ENCODE results near the gene HNRNPK. TPM values are rescaled to one million over a fixed set of nuclear protein-coding genes. Genes with fewer than 3 reads are reported as not detected.
A peak's percentile ranks its signal among the peaks of the same experiment; 100 is the strongest.

Gene HNRNPK
- total and polyA plus RNA-seq, 2 of the 13 experiments (the other 11 are each of a cell fraction or from before 2014, with no cell fraction given) = 321 to 712 TPM

DNA sequence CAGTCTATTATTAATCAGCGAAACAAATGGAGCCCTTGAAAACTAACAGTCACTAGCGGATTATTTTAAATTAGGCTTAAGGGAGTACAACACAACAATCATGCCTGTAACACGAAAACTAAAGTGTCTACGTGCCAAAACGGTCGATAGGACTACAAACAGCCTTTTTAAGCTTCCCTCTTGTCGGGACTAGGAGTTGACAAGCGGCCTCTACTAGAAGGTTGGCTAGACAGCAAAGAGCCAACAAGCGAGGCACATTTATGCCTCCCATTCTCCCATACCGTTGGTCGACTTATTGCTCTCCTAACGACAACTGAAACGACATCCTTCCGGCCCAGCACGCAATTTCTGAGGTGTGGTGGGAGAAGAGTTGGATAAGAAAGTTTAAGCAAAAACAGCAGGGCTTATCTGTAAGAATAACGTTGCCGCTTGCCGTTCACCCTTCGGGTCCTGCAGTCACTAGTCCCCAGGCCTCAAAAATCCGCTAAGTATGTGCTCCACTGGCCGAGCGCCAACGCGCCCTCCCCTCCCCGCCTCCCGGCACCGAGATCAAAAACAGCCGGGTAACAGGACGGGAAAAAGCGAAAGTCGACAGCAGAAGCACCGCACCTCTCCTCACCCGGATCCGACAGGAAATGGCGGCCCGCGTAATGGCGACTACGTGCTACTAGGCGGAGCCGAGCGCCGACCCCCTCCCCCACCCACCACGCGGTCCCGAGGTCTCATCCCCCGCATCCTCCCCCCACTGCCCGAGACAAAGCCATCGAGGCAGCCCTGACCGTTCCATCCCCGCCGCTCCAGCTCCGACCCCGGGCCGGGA lies 813 bp downstream of the HNRNPK start (continued):
- TF ChIP-seq TCF7L2 (IDR thresholded peaks at IDR 0.05; ENCODE audit: low read depth, low read length) = no peak
- peak; percentile 32; the same call in 1 of the 2 replicates for TF ChIP-seq KDM5B (CRISPR knock-in tag; IDR thresholded peaks at IDR 0.05; ENCODE audit: borderline replicate concordance)
- TF ChIP-seq PITX1 (CRISPR knock-in tag; IDR thresholded peaks at IDR 0.05) = no peak
- TF ChIP-seq, protein P1, sequence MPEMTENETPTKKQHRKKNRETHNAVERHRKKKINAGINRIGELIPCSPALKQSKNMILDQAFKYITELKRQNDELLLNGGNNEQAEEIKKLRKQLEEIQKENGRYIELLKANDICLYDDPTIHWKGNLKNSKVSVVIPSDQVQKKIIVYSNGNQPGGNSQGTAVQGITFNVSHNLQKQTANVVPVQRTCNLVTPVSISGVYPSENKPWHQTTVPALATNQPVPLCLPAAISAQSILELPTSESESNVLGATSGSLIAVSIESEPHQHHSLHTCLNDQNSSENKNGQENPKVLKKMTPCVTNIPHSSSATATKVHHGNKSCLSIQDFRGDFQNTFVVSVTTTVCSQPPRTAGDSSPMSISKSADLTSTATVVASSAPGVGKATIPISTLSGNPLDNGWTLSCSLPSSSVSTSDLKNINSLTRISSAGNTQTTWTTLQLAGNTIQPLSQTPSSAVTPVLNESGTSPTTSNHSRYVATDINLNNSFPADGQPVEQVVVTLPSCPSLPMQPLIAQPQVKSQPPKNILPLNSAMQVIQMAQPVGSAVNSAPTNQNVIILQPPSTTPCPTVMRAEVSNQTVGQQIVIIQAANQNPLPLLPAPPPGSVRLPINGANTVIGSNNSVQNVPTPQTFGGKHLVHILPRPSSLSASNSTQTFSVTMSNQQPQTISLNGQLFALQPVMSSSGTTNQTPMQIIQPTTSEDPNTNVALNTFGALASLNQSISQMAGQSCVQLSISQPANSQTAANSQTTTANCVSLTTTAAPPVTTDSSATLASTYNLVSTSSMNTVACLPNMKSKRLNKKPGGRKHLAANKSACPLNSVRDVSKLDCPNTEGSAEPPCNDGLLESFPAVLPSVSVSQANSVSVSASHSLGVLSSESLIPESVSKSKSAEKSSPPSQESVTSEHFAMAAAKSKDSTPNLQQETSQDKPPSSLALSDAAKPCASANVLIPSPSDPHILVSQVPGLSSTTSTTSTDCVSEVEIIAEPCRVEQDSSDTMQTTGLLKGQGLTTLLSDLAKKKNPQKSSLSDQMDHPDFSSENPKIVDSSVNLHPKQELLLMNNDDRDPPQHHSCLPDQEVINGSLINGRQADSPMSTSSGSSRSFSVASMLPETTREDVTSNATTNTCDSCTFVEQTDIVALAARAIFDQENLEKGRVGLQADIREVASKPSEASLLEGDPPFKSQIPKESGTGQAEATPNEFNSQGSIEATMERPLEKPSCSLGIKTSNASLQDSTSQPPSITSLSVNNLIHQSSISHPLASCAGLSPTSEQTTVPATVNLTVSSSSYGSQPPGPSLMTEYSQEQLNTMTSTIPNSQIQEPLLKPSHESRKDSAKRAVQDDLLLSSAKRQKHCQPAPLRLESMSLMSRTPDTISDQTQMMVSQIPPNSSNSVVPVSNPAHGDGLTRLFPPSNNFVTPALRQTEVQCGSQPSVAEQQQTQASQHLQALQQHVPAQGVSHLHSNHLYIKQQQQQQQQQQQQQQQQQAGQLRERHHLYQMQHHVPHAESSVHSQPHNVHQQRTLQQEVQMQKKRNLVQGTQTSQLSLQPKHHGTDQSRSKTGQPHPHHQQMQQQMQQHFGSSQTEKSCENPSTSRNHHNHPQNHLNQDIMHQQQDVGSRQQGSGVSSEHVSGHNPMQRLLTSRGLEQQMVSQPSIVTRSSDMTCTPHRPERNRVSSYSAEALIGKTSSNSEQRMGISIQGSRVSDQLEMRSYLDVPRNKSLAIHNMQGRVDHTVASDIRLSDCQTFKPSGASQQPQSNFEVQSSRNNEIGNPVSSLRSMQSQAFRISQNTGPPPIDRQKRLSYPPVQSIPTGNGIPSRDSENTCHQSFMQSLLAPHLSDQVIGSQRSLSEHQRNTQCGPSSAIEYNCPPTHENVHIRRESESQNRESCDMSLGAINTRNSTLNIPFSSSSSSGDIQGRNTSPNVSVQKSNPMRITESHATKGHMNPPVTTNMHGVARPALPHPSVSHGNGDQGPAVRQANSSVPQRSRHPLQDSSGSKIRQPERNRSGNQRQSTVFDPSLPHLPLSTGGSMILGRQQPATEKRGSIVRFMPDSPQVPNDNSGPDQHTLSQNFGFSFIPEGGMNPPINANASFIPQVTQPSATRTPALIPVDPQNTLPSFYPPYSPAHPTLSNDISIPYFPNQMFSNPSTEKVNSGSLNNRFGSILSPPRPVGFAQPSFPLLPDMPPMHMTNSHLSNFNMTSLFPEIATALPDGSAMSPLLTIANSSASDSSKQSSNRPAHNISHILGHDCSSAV (CRISPR knock-in tag; IDR thresholded peaks at IDR 0.05; ENCODE audit: borderline replicate concordance) = 0 out of 2 replicates have a peak, but pooled peaks have one; percentile 40
- TF ChIP-seq, protein P2, sequence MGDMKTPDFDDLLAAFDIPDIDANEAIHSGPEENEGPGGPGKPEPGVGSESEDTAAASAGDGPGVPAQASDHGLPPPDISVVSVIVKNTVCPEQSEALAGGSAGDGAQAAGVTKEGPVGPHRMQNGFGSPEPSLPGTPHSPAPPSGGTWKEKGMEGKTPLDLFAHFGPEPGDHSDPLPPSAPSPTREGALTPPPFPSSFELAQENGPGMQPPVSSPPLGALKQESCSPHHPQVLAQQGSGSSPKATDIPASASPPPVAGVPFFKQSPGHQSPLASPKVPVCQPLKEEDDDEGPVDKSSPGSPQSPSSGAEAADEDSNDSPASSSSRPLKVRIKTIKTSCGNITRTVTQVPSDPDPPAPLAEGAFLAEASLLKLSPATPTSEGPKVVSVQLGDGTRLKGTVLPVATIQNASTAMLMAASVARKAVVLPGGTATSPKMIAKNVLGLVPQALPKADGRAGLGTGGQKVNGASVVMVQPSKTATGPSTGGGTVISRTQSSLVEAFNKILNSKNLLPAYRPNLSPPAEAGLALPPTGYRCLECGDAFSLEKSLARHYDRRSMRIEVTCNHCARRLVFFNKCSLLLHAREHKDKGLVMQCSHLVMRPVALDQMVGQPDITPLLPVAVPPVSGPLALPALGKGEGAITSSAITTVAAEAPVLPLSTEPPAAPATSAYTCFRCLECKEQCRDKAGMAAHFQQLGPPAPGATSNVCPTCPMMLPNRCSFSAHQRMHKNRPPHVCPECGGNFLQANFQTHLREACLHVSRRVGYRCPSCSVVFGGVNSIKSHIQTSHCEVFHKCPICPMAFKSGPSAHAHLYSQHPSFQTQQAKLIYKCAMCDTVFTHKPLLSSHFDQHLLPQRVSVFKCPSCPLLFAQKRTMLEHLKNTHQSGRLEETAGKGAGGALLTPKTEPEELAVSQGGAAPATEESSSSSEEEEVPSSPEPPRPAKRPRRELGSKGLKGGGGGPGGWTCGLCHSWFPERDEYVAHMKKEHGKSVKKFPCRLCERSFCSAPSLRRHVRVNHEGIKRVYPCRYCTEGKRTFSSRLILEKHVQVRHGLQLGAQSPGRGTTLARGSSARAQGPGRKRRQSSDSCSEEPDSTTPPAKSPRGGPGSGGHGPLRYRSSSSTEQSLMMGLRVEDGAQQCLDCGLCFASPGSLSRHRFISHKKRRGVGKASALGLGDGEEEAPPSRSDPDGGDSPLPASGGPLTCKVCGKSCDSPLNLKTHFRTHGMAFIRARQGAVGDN (CRISPR knock-in tag; IDR thresholded peaks at IDR 0.05) = peak; percentile 41; the same call in 1 of the 2 replicates
- TF ChIP-seq ELF4 (CRISPR knock-in tag; IDR thresholded peaks at IDR 0.05; ENCODE audit: borderline replicate concordance) = 0 out of 2 replicates have a peak, but pooled peaks have one; percentile 24
- TF ChIP-seq ZNF782 (CRISPR knock-in tag; IDR thresholded peaks at IDR 0.05; ENCODE audit: borderline replicate concordance) = 0 out of 2 replicates have a peak, but pooled peaks have one; percentile 32
- no peak for TF ChIP-seq ZFX (CRISPR knock-in tag; IDR thresholded peaks at IDR 0.05; ENCODE audit: low read depth)
- TF ChIP-seq, protein P3, sequence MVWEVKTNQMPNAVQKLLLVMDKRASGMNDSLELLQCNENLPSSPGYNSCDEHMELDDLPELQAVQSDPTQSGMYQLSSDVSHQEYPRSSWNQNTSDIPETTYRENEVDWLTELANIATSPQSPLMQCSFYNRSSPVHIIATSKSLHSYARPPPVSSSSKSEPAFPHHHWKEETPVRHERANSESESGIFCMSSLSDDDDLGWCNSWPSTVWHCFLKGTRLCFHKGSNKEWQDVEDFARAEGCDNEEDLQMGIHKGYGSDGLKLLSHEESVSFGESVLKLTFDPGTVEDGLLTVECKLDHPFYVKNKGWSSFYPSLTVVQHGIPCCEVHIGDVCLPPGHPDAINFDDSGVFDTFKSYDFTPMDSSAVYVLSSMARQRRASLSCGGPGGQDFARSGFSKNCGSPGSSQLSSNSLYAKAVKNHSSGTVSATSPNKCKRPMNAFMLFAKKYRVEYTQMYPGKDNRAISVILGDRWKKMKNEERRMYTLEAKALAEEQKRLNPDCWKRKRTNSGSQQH (CRISPR knock-in tag; IDR thresholded peaks at IDR 0.05; ENCODE audit: low read depth) = no peak
- TF ChIP-seq TBX2 (CRISPR knock-in tag; IDR thresholded peaks at IDR 0.05; ENCODE audit: borderline replicate concordance) = peak; percentile 34; the same call in 1 of the 2 replicates
- TF ChIP-seq ZNF557 (CRISPR knock-in tag; IDR thresholded peaks at IDR 0.05) = 0 out of 2 replicates have a peak, but pooled peaks have one; percentile 5
- TF ChIP-seq MYNN (CRISPR knock-in tag; IDR thresholded peaks at IDR 0.05; ENCODE audit: low read depth) = no peak
- TF ChIP-seq RNF2 (conservative IDR thresholded peaks at IDR 0.05; ENCODE audit: low read depth) = no peak

Data from HepG2 (cell line).